PFSK-1 (cell line): ENCODE measurements around the gene CELF1.

Experiments used
- FOXP2 ChIP-seq: optimal IDR thresholded peaks from 2 replicates; pipeline ENCODE3; 2011; ENCODE audit warnings: borderline replicate concordance, control low read depth, inconsistent platforms; ENCODE audit not compliant: insufficient read depth; ENCODE audit errors: extremely low read length, extremely low read depth
- POLR2AphosphoS5 ChIP-seq: IDR thresholded peaks from 2 replicates; pipeline ENCODE4 v1.6.1; 2012; ENCODE audit warnings: low read depth, mild to moderate bottlenecking, control low read depth, low read length, moderate library complexity
- REST ChIP-seq, 2 experiments: IDR thresholded peaks; 2 replicates each; pipeline versions ENCODE4 v1.6.1 to v1.8.0; 2011 to 2012; ENCODE audit warnings: low read depth in 2 of 2, low read length in 2 of 2, control low read depth in 1 of 2, inconsistent platforms in 1 of 2, mild to moderate bottlenecking in 1 of 2, moderate library complexity in 1 of 2; ENCODE audit not compliant: insufficient read depth in 1 of 2
- TAF1 ChIP-seq: IDR thresholded peaks from 2 replicates; pipeline ENCODE4 v1.6.1; 2012; ENCODE audit warnings: low read length, control low read depth, borderline replicate concordance; ENCODE audit not compliant: insufficient read depth

GRCh38 chr11:47591764-47592163 is 38.8 kb upstream of the CELF1 start:
- TF ChIP-seq TAF1 (no peak), POLR2AphosphoS5 (no peak), REST (IDR thresholded peaks at IDR 0.05; ENCODE audit: insufficient read depth in 1 of 2, low read depth in 2 of 2, low read length in 2 of 2) (no peak), FOXP2 (no peak)
